Measurements from ENCODE around the gene SRP14.
"Not testable (repeated sequence)": the region's sequence is repeated elsewhere in the genome, so short reads cannot be mapped to it uniquely, and the experiment has no call there.

Gene SRP14

DNA sequence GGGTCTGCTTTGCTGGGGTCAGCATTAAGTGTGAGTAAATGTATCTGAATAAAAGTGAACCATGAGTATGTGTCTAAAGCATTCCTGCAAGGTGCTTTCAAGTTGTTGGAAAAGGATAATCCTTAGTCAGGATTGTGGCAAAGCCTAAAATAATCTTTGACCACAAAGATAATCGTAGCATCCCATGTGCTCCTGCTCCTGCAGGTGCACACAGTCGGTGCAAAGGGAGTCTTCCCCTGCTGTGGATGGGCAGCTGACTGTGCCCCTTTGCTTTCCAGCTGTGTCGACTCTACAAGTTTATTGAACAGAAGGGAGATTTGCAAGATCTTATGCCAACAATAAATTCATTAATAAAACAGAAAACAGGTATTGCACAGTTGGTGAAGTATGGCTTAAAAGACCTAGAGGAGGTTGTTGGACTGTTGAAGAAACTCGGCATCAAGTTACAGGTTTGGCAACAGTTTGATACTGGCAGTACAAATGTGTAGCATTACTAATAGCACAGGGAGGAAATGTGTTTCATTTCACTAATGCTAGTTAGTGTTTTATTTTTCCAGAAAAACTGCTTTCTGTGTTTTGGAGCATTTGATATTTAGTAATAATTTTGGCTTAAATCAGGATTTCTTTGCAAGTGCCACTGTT lies 22.6 kb downstream of the SRP14 start:
- no peak for DNase-seq

DNA sequence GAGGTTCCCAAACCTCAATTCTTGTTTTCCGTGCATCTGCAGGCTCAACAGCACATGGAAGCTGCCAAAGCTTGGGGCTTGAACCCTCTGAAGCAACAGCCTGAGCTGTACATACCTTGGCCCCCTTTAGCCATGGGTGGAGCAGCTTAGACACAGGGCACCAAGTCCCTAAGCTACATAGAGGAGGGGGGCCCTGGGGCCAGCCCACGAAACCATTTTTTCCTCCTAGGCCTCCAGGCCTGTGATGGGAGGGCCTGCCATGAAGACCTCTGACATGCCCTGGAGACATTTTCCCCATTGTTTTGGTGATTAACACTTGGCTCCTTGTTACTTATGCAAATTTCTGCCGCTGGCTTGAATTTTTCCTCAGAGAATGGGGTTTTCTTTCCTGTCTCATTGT lies 24.6 kb downstream of the SRP14 start:
- DNase-seq: no peak

DNA sequence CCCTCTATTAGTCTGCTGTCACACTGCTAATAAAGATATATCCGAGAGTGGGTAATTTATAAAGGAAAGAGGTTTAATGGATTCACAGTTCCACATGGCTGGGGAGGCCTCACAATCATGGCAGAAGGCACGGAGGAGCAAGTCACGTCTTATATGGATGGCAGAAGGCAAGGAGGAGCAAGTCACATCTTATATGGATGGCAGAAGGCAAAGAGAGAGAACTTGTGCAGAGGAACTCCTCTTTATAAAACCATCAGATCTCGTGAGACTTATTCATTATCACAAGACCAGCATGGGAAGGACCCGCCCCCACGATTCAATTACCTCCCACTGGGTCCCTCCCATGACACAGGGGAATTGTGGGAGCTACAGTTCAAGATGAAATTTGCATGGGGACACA lies 25.6 kb downstream of the SRP14 start:
- not testable (repeated sequence) for DNase-seq

DNA sequence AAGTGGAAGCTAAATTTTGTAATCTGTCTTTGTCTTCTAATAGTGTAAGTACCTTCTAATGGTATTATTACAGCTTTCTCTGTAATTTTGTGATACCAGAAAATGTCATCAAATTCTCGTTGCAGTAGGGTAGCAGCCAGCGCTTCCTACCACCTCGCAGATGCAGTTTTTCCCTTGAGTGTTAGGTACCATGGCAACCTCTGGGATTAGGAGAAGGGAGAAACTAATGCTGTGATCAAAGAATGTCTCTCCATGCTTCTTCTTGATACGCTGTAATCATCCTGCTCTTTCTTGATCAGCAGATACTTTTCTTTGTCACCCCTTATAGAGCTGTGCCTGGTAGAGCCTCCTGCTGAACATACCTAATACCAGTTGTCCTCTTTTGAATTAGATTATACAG lies 27.7 kb downstream of the SRP14 start:
- no peak for DNase-seq

DNA sequence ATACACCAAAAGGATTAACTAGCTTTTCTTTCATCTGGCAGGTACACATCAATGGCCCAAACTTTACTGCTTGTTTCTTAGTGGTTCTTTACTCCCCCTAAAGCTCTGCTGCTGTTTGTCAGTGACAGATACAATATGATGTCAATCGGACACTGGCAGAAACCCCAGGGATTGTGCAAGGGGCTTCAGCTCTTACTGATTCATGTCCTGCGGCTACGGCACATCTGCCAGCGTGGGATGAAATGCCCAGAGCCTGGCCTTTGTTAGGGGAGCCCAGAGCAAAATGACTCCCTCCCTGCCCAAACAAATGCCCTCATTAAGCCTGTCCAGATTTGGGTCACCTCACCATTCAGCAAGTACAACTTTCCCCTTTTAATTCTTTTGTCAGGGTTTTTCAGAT lies 28.3 kb downstream of the SRP14 start:
- no peak for DNase-seq

DNA sequence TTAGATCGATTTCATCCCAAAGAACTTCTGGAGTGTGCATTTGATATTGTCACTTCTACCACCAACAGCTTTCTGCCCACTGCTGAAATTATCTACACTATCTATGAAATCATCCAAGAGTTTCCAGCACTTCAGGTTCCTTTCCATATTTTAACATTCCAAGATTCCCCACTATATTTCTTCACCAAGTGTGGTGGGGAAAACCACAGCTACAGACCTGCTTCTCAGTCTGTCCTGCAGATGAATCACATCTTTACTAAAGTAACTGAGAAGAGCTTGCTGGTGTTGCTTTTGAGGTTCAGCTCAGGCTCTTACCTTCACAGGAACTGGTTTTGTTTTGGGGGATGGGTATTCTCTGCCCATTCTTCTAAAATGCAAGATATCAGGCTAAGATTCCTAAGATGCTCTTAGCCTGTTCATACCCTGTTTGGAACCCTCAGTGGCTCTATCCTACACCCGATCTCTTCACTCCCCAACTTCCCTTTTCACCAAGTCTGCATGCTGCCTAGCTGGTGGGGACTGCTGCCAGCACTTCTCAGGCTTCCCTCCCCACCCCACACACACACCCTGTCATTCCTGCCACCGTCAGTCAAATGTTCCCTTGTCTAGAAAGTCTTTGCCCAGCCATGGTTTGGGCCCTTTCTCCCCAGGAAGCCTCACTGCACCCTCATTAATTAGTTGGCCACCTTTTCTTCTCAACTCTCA lies 30.8 kb downstream of the SRP14 start:
- DNase-seq: no peak

DNA sequence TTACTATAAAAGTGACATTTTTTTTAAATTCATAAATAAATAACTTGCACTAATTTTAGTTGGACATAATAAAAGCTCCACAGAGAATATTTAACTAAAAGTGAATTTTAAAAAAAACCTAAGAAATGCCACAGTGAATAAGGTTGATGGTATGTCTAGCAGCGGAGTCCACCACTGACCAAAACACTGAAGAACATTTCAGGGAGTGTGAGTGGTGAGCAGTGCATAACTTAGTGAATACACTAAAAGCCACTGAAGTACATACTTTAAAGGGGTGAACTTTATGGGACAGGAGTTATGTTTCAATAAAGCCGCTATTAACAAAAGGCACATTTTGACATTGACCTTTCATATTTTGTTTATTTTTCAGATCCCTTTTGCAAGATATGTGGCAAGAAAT lies 32.3 kb downstream of the SRP14 start:
- DNase-seq: no peak

DNA sequence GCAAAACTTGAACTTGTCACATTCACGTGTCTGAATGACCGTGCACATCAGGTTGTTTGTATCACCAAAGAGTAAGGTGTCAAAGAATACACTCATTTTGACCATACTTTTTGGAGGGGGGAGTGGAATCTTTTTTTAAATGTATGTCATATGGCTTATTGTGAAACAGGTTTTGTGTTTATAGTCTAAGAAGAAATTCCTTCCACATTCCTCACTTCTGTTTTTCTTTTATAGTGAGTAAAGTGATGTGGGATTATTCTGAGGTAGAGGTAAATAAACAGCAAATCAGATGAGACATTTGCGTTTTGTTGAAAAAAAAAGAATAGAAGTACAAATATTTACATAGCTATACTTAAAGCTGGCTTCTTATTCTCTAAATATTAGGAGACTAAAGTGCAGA lies 33.0 kb downstream of the SRP14 start:
- no peak for DNase-seq

DNA sequence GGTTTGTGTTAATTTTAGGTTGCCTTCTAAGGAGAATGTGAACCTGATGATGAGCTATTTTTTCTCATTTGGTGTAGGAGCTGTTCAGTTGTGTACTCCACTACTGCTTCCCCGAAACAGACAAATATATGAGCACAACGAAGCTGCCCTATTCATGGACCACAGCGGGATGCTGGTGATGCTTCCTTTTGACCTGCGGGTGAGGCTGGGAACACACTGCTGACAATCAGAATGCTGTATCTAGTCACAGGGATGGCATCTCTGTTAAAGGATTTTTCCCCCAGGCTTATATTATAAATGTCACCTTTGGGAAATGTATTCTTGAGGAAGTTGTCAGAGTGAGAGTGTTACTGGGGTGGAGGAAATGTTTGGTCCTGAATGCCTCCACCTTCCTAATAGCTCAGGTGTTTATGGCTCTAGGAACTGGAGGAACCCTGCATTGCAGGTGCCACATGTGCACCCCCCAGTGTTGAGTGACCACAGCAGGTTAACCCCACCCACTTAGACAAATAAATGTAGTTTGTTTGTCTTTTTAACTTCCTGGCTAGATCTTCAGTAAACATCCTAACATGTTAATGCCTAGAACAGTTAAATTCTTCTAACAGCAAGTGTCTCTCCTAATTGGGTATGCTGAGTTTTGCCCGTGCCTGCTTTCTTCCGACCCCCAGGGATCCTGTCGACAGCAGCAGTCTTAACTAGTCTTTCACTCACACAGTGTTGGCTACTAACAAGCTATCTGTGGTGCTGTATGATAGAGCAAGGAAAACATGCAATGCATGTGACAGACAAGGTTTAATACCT lies 35.7 kb downstream of the SRP14 start:
- DNase-seq: no peak

DNA sequence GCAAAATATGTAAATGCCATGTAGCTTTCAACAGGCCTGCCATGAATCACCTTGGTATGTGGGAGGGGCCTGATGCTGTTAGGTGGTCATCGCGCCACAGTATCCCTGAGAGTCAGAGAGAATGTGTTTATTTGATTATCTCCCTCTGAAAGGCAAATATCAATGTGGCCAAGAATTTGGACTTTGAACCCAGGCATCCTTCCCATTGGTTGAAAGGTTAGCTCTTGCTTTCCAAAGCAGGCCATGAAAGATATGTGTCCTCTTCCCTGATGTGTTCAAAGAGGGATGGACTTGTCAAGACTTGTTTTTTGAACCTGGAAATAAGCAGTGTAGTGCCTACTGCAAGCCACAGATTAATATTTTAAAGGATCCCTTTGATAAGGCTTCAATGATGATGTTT lies 36.7 kb downstream of the SRP14 start:
- no peak for DNase-seq

DNA sequence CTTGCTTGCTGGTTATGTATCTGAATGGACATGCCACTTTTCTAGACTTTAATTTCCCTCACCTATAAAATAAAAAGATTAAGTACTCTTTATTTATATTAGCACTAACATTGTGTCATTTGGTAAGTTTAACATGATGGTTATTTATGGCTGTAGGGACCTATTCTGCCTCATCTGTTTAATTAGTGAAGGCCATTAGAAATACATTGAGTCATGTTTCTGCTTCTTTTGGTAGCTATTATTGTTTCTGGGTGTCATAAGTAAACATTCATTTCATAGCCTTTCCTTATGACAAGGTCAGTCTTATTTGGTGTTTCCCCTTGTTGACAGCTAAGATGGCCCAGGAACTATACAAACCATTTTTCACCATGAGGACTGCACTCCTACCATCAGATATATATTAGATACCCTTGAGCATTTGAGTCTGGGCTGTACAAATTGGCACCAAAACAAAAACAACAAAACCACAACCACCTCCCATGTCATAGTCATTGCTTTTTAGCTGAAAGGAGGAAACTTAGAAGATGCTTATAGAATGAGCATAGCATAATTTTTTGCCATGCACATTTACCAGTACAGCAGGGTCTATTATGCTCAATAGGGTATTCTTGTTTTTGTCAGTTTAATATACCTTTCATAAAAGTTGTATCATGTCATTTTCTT lies 39.3 kb downstream of the SRP14 start:
- DNase-seq: no peak

DNA sequence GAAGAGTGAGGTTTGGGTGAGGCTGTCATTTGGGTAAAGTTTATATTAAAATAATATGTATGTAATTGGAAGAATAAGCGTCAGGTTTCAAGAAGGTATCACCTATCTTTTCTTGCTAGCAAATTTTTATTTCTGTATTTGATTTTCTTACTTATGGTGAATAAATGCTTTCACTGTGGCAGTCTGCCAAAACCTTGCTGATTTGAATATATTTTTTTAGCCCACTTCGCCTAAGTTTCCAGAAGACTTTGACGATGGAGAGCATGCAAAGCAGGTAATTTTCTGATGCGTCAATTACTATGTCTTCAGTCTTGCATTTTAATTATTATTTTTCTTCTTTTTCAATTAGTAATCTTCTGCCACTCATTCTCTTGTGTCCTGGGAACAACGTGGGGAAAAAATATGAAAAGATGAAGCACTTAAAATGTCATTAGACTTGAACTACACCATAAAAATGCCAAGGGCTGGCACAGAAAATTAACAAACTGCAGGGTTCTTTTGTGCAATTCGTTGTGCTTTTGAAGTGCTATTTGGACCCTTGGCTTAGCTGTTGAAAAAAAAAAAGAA lies 40.4 kb downstream of the SRP14 start:
- DNase-seq: no peak

DNA sequence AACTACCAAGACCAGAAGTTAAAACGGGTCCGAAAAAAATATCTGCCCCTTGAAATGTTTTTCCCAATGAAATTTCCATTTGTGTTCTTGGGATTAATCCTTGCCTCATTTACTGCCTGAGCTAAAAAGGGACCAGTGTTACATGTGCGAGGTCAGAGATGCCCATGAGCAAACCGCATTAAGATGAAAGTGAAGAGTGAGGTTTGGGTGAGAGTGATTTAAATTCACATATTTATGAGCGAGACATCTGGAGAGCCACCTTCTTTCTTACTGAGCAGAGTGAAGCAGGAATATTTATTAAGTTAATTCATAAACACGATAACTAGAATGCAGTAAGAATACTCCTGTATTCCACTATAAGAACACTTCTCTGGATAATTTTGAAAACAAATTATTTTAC lies 41.3 kb downstream of the SRP14 start:
- no peak for DNase-seq

DNA sequence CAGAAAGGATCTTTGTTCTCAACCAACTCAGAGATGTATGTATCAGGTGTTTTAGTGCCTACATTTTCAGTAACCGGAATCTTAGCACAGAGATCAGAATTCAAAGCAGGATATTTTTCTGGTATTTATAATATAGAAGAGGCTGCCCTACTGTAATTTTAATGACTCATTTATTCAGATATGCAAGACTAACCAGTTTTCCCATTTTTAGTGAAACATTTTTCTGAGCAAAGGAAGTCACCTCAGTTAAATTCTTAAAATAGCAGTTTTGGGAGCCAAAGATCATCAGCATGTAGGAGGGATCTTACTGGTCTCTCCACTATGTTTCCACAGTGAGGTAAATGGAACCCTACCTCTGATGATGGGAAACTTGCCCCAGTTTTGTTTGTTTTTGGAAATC lies 42.0 kb downstream of the SRP14 start:
- no peak for DNase-seq

DNA sequence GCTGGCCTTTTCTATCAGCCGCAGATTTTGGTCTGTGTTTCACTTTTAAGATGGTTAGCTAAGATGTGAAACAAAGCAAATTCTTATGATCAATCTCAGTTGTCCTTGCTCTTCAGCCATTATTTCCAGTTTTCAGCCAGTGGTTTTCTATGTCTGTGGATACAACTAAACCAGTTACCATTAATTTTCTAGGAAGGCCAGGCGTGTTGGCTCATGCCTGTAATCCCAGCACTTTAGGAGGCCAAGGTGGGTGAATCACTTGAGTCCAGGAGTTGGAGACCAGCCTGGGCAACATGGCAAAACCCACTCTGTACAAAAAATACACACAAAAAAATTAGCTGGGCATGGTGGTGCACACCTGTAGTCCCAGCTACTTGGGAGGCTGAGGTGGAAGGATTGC lies 42.8 kb downstream of the SRP14 start:
- not testable (repeated sequence) for DNase-seq

DNA sequence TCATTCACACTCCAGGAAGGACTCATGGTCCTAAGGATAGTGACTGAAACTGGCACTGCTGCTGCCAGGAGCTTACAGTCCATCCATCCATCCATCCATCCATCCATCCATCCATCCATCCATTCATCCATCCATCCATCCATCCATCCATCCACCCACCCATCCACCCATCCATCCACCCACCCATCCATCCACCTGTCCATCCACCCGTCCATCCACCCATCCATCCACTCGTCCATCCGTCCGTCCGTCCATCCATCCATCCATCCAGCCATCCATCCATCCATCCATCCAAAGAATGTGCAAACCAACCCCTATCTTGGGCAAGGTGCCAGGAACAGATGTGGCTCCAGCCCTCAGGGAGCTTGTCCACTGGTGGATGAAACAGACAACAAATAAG lies 46.0 kb downstream of the SRP14 start:
- DNase-seq: not testable (repeated sequence)

DNA sequence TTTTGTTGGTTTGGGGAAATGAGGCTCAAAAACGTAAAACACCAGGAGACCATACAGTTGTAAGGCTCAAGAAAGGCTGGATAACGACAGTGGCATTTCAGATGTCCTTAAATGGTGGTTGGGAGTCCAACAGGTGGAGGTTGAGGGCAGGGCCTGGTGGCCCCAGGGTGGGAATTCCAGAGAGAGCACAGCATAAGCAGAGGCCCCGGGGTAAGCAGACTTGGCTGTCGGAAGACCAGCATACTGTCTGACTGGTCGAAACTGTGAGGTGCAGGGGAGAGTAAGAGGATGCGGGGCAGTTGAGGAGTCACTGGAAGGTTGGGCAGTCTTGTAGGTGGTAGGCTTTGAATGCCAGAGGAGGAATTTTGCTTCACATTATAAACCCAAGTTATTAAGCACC lies 48.3 kb downstream of the SRP14 start:
- no peak for DNase-seq

DNA sequence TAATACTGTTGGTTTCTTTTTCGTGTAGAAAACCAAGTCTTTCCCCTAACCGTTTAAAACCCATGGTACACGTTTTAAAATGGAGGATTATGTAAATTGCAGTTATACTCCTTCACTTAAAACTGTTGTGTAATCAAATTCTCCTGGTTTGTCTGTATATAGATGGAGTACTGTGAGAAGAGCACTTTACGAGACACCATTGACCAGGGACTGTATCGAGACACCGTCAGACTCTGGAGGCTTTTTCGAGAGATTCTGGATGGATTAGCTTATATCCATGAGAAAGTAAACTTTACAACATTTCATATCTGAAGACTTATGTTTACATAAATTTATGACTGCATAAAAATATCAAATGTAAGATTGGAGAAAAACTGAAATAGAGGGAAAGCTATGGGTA lies 51.2 kb downstream of the SRP14 start:
- DNase-seq: no peak
